Activated B cell treated with CpG ODN at 0.5 μM for 24 hours (primary cell): ENCODE measurements around the gene STMND1. TPM values are rescaled to one million over a fixed set of nuclear protein-coding genes. Genes with fewer than 3 reads are reported as not detected.

ENCODE experiments used
- ATAC-seq: fragments of 200-7000 bp; cut with Tn5 transposase; one replicate; pipeline ENCODE4 v1.10.0; 2021; ENCODE audit warnings: low read depth, mild to moderate bottlenecking, moderate library complexity
- CTCF ChIA-PET: fragments of 350-600 bp; sonication (Branson Sonifier 250); formaldehyde crosslinking; loops from one replicate; lab custom pipeline; 2021; ENCODE audit warnings: antibody characterized with exemption; lab: Charles Lee
- POLR2A ChIA-PET: fragments of 350-600 bp; sonication (Branson Sonifier 250); formaldehyde crosslinking; loops from one replicate; lab custom pipeline; 2021; ENCODE audit warnings: antibody characterized with exemption; lab: Charles Lee
- DNase-seq: peaks from one replicate; pipeline ENCODE4 v3.0.0; 2022
- H3K27ac Mint-ChIP-seq: one replicate; pipeline ENCODE4 v1.8.0; 2020; ENCODE audit warnings: mixed read lengths
- H3K27me3 Mint-ChIP-seq: one replicate; pipeline ENCODE4 v1.8.0; 2021; ENCODE audit warnings: mixed read lengths
- H3K36me3 Mint-ChIP-seq: one replicate; pipeline ENCODE4 v1.8.0; 2021; ENCODE audit warnings: low read depth, mixed read lengths
- H3K4me1 Mint-ChIP-seq: one replicate; pipeline ENCODE4 v1.8.0; 2021; ENCODE audit warnings: mixed read lengths
- H3K4me3 Mint-ChIP-seq: one replicate; pipeline ENCODE4 v1.8.0; 2020; ENCODE audit warnings: mild to moderate bottlenecking, mixed read lengths
- H3K9me3 Mint-ChIP-seq: one replicate; pipeline ENCODE4 v1.8.0; 2020; ENCODE audit warnings: mixed read lengths
- intact Hi-C: fragments of 100-400 bp; cut with micrococcal nuclease; formaldehyde crosslinking; loops from one replicate; pipeline ENCODE4 v1.15.1; 2024
- total RNA-seq: library from RNA; stranded (reverse); gene quantifications from 2 replicates; pipeline ENCODE4 v1.2.3, GENCODE V29; 2022
- TF ChIP-seq, protein P1 (sequence below): fragments of 200-600 bp; IDR thresholded peaks from one replicate; pipeline ENCODE4 v1.8.0; 2022; ENCODE audit warnings: antibody characterized with exemption, mild to moderate bottlenecking

Gene STMND1
- total RNA-seq, 1 donor from 2014 or later: not detected

DNA sequence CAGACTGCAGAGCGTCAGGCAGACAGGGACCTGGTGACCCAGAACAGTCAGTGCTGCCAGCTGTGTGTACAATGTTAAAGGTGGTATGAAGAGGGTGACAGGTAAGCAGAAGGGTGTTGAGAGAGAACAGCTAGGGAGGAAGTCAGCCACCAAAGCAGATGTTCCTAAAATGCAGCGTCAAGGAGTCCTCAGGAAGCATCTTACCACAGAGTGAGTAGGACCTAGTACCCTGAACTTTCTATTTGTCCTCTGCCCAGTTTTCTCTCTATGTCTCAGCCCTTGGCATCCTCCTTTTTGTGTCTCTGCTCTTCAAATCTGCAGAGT lies 14.2 kb downstream of the STMND1 start:
- ATAC-seq (no peak), DNase-seq (no peak)
- intact Hi-C loops: no loop called here
- TF ChIP-seq, protein P1, sequence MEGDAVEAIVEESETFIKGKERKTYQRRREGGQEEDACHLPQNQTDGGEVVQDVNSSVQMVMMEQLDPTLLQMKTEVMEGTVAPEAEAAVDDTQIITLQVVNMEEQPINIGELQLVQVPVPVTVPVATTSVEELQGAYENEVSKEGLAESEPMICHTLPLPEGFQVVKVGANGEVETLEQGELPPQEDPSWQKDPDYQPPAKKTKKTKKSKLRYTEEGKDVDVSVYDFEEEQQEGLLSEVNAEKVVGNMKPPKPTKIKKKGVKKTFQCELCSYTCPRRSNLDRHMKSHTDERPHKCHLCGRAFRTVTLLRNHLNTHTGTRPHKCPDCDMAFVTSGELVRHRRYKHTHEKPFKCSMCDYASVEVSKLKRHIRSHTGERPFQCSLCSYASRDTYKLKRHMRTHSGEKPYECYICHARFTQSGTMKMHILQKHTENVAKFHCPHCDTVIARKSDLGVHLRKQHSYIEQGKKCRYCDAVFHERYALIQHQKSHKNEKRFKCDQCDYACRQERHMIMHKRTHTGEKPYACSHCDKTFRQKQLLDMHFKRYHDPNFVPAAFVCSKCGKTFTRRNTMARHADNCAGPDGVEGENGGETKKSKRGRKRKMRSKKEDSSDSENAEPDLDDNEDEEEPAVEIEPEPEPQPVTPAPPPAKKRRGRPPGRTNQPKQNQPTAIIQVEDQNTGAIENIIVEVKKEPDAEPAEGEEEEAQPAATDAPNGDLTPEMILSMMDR: no peak
- CTCF ChIA-PET: interaction anchor here (0.6 kb wide), 1 partner anchor 1728 kb away, joined by 3 read pairs; no protein-coding TSS in a partner anchor
- Mint-ChIP-seq H3K4me1 (no peaks in the 10 kb centered on the region), H3K9me3 (peaks cover 2% of the 10 kb centered on the region), H3K27me3 (no peaks in the 10 kb centered on the region), H3K36me3 (no peaks in the 10 kb centered on the region), H3K27ac (no peak overlapping the region), H3K4me3 (no peak overlapping the region)
- POLR2A ChIA-PET: no interaction called here

DNA sequence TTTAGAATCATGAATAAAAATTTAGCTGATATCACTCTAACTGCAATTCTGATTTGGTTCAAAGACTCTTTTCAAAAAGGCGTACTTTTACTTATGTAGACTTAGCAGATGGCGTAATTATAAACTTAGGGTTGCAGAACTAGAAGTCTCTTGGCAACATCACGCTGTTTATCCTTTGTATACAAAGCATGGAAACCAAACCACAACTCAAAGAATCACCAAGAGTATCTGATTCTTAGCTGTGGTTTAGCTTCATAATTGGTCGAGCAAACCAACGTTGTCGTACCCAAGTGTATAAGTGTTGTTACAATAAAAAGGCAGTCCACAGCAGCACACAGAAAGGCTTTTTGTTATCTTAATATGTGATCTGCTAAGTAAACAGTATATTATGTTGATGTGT lies 18.2 kb downstream of the STMND1 start:
- Mint-ChIP-seq H3K4me3 (no peak overlapping the region), H3K9me3 (no peaks in the 10 kb centered on the region), H3K4me1 (no peaks in the 10 kb centered on the region), H3K27me3 (no peaks in the 10 kb centered on the region), H3K27ac (no peak overlapping the region), H3K36me3 (no peaks in the 10 kb centered on the region)
- intact Hi-C loops: no loop called here
- TF ChIP-seq, protein P1: no peak
- ChIA-PET CTCF (no interaction called here), POLR2A (no interaction called here)
- DNase-seq (no peak), ATAC-seq (no peak)

DNA sequence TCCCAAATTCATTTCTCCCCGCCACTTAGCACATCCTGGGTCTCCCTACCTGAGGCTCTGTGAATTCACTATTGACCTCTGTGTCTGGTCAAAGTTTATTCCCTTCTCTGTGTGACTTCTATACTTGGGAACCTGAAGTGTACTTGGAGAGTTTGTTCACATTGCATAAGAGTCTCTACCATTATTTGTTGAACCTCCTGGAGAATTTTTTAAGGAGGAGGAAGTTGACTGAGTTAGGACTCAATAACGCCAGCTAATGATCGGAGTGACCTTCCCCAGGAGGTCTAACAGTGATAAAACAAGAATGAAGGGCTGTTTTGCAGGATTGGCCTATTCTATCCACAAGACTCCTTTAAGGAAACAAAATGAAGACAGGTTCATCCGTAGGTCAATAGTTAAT lies 23.6 kb downstream of the STMND1 start:
- no peak overlapping the region for H3K27ac Mint-ChIP-seq
- intact Hi-C loops: no loop called here
- CTCF ChIA-PET: interaction anchor here (0.6 kb wide), 1 partner anchor 11 kb away, joined by 3 read pairs; no protein-coding TSS in a partner anchor
- H3K4me1 Mint-ChIP-seq: no peaks in the 10 kb centered on the region
- POLR2A ChIA-PET: no interaction called here
- no peaks in the 10 kb centered on the region for H3K9me3 Mint-ChIP-seq
- ATAC-seq (no peak), DNase-seq (no peak)
- TF ChIP-seq, protein P1: no peak
- H3K4me3 Mint-ChIP-seq: no peak overlapping the region
- no peaks in the 10 kb centered on the region for H3K36me3 Mint-ChIP-seq
- peaks cover 2% of the 10 kb centered on the region for H3K27me3 Mint-ChIP-seq

DNA sequence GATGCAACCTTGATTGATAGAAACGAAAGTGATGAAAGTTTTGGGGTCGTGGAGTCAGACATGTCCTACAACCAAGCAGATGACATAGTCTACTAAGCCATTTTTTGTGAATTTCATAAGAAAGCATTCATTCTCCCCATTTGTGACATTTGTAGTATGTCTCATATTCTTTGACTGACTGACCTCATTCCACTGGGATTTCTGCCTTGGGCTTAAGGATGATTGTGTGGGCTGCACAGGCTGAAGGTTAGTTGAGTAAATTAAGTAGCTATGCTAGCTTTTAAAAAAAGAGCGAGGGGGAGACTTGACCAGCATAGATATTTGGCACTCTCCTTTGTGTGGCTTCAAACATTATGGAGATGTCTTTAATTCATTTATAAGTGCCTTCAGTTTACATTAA lies 28.9 kb downstream of the STMND1 start:
- ChIA-PET POLR2A (no interaction called here), CTCF (no interaction called here)
- no peak overlapping the region for H3K27ac Mint-ChIP-seq
- no peaks in the 10 kb centered on the region for H3K36me3 Mint-ChIP-seq
- DNase-seq (no peak), ATAC-seq (no peak)
- no peak overlapping the region for H3K4me3 Mint-ChIP-seq
- H3K27me3 Mint-ChIP-seq: peaks cover 2% of the 10 kb centered on the region
- TF ChIP-seq, protein P1: no peak
- H3K9me3 Mint-ChIP-seq: peaks cover 4% of the 10 kb centered on the region
- intact Hi-C loops: no loop called here
- H3K4me1 Mint-ChIP-seq: no peaks in the 10 kb centered on the region

DNA sequence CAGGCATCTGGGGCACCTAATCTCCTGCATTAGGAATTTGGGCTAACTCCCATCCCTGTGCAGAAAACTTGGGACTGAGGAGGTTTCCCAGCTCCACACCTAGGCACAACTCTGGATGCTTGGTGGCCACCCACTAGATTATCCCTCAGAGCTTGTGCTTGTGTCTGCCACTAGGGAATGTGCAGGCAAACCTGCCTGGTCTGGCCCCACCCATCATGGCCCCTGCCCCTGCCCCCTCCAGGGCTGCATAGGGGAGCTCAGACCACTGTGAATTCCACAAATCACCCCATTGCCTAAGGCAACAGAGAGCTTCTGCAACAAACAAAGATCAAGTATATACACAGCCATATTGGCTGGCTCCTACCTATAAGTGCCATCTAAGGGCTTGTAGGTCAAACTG lies 31.1 kb downstream of the STMND1 start:
- Mint-ChIP-seq H3K27me3 (no peaks in the 10 kb centered on the region), H3K36me3 (no peaks in the 10 kb centered on the region), H3K9me3 (peaks cover 15% of the 10 kb centered on the region), H3K4me3 (no peak overlapping the region), H3K4me1 (no peaks in the 10 kb centered on the region), H3K27ac (no peak overlapping the region)
- CTCF ChIA-PET: no interaction called here
- DNase-seq (no peak), ATAC-seq (no peak)
- TF ChIP-seq, protein P1: no peak
- POLR2A ChIA-PET: no interaction called here
- intact Hi-C loops: no loop called here
